GM18508 (cell line): ENCODE data around the gene CLDN6.

Experiments used
- ATAC-seq: cut with Tn5 transposase; IDR thresholded peaks from one replicate; pipeline ENCODE4 v1.9.1; 2021; ENCODE audit warnings: moderate number of reproducible peaks; ENCODE audit not compliant: insufficient read depth, unreplicated experiment

Gene CLDN6

GRCh38 chr16:3015865-3016521 lies 2.0 kb downstream of the CLDN6 start:
- ATAC-seq: no peak

DNA sequence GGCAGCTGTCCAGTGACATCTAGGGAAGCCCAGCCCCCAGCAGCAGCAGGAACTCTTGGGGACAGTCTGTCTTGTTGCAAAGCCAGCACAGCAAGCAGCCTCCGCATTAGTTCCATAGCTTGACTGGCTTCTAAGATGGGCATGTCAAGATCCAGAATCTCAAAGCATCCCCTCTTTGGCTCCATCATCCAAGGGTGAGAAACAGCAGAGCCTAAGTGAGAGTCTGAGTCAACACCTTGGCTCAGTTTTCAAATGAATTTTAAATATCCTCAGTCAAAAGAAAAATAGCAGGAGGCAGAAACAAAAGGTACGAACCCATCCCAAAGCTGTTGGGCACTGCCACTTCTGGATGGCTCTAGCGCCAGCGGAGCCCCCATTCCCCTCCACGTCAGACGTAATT lies 3.0 kb downstream of the CLDN6 start:
- ATAC-seq: no peak

DNA sequence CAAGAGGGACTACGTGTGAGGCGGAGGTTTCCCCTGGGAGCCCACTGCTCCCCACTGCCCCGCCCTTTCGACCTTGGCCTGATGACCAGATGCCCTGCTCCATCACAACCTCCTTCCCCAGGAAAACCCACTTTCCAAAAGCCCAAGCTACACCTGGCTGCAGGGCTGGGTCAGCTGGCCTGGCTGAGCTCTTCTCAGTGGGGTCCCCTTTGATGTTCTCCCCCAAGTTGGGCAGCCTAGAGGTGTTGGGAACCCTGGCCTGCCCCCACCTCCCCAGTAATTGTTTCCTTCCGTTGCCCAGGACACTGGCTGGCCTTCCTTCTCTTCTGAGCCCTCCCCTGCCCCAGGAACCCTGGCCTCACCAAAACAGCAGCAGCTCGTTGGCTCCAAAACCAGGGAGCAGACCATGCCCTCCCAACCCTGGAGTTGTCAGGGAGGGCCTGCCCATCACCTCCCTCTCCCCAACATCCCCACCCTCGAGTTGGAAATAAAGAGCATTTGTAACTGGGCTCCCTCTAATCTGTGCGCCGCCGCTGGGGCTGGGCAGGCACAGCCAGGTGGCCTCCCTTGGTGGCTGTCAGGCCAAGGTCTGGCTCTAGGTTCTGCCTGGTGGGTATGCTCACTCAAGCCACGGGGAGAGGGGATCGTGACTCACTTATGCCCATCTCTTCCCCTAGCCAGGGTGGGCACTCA lies 3.8 kb downstream of the CLDN6 start:
- ATAC-seq: no peak

GRCh38 chr16:3013491-3013951 lies 4.5 kb downstream of the CLDN6 start:
- no peak for ATAC-seq

DNA sequence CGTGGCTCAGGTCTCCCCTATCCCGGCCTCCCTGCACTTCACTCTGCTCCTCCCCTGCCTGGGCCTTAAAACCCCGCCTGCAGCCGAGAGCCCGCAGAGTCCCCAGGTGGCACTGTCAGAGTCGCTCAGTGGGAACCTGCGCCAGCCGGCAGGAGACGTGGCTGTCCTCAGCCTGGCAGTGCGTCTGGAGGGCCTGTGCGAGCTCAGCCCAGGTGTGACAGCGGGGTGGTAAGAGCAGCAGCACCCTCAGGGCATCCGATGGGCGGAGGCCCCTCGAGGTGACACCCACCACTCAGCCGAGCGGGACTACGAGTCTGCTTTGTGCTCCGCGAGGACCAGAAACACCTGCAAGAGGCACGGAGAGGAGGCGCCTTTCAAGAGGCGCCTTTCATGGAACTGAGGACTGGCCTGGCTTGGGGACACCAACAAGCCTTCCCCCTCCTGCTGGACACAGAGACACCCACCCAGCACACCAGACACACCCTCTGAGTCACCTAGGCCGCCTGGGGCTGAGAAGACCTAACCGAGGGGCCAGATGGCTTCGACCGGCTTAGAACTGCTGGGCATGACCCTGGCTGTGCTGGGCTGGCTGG lies 5.1 kb downstream of the CLDN6 start, which contains the start of gene CLDN9:
CLDN9 (plus strand) TSS at position 96 of the 593 bp plus-strand sequence; CDS start at position 536, 440 bp downstream.
- ATAC-seq: no peak

DNA sequence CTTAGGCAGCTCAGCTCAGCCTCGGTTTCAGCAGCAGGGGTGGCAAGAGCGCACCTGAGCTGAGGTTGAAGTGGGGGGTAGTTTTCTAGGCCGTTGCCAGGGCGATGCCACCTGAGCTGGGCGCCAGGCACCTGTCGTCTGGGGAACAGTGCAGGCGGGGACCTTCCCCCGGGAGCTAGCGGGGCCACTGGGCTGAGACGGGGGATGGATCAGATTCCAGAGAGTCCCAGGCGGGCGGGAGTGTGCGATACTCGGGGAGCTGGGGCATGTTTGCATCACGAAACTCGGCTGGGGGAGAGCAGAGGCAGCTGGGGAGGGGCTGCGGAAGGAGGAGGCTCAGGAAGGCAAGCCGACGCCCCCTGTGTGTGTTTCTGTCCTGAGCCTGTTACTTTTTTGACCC lies 5.7 kb downstream of the CLDN6 start:
- no peak for ATAC-seq

DNA sequence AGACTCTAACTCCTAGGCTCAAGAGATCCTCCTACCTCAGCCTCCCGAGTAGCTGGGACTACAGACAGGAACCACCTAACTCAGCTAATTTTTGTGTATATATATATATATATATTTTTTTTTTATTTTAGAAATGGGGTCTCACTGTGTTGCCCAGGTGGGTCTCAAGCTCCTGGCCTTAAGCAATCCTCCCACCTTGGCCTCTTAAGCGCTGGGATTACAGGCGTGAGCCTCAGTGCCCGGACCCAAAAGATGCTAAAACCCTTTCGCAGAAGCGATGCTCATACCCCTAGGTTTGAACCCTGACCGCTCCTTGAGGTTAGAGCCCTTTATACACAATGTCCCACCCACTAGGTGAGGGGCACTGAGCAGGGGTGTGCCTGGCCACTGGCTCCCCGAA lies 7.5 kb downstream of the CLDN6 start:
- no peak for ATAC-seq

DNA sequence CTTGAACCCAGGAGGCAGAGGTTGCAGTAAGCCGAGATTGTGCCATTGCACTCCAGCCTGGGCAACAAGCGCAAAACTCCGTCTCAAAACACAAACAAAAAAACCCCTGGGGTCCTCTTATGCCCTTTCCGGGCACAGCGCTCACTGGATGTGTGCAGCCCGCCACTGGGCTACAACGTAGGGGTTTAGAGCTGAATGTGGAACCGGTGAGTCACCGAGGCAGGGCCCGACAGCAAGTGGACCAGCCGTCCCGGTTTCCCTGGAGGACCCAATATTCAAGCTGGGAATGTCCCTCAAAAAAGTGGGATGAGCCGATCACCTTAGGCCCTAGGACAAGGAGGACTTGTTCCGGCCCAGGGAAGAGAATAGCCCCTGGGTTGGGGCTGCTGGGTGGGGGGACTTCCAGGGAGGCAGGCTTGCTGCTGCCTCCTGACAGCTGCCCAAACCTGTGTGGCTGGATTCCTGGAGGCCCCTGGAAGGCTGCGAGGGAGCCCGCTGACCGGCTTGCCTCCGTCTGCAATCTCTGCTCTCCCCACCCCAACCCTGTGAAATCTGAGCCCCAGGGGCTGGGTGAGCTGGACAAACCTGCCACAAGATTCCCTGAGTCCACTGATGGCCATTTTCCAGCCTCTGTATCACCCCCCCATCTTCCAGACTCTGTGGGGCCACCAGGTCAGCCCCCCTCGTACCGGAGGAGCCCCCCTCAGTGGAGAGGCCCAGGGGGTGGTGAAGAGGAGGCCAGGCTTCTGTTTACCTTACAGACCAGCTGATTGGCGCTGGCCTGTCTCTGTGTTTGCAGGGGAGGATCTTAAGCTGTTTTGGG lies 8.2 kb downstream of the CLDN6 start:
- ATAC-seq: no peak

DNA sequence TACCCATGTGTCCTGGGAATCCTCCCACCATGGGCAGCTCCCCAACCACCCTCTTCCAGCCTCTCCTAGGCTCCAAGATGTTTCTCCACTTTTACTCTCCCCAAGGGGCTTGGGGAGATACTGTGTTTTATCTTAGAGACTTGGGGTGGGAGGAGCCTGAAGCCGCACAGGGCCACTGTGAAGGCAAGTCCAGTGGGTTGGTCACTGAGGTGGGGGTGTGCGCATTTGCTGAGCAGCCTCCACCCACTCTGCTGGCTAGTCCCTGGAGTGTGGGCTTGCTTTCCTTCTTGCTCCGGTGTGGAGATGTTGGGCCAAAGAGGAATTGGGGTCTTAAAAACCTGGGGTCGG lies 9.3 kb downstream of the CLDN6 start:
- no peak for ATAC-seq

DNA sequence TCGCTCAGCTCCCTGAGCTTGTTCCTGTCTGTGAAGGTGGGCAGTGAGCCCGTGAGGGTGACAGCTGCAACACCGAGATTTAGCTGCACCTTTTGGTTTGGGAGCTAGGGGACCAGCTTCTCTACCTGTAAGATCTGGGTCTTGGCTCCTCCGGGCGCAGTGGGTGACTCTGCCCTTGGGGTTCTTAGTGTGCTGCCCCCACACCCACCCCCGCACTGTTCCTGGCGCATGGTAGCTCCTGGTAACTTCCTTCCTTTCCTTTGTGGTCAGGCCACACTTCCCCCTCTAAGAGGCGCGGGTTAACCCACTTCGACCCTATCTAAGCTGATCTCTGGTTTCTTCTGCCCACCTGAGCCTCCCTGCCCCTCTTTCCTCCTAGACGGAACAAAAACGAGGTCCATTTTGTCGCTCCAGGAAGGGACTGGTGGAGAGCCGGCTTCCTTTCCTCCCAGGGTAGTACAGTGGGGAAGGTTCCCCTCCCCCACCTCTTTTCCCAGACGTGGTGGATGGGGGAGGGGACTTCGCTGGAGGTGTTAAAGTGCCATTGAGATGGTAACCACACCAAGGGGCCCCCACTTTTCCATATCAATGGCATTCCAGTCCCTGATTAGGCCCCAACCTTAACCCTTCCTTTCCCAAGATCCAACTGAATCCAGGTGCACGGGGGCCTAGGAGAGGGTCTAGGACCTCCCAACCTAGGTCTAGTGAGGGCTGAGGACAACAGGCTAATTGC lies 9.9 kb downstream of the CLDN6 start:
- ATAC-seq: no peak

DNA sequence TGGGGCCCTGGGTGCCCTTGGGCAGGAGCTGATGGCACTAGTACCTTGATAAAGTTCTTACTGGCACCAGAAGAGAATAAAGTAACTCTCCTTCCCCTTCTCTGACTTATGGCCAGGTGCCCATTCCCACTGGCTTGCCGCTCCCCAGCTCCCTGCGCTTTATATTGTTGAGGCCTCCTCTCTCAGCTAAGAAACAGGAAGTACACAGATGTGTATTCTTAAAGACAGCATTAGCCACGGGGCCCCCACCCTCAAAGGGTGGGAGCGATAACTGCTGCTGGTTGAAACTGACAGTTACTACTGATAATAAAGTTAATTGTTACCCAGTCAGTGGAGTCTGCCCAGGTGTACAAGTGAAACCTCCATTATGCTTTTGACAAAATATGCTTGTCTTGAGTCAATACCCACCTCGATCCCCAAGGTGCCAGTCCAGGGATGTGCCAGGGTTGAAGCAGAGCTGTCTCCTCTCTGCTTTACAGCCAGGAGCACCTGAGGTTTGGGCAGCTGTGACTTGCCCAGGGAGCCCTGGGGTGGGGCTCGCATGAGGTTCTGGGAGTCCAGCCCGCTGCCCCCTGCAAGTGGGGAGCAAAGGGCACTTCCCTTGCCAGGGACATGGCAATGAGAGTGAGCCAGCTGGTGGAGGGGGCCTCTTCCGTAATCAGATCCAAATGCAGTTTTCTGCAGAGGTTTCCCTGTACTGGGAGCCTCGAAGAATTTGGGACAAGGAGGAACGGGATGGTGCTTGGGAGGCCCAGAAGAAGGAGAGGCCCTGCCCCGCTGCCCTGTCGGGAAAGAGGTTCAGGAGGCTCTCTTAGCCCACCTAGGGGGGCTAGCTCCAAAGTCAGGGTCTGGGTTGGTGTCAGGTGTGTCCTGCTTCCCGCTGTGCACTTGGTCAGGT lies 10.7 kb downstream of the CLDN6 start:
- no peak for ATAC-seq

DNA sequence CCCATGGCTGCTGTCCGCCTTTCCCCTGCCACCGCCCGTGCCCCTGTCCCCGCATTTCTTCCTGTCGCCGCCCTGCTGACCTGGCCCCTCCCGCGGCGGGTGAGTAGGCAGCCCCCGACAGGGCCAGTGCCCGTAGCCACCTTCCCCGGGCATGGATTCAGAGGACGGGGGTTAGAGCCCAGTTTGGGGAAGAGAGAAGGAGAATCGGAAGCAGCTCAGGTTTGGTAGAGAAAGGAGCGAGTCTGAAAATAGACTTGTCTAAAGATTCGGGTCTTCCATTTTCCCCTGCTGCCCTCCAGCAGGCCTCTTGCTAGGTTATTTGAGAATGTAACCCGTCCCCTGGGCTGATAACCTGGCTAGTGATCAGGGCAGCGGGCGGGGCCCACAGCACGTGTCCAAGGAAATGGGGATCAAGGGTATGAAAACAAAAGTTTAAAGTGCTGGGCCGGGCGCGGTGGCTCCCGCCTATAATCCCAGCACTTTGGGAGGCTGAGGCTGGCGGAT lies 13.2 kb downstream of the CLDN6 start:
- ATAC-seq: no peak

GRCh38 chr16:3004319-3004718 lies 13.7 kb downstream of the CLDN6 start:
- ATAC-seq: no peak

DNA sequence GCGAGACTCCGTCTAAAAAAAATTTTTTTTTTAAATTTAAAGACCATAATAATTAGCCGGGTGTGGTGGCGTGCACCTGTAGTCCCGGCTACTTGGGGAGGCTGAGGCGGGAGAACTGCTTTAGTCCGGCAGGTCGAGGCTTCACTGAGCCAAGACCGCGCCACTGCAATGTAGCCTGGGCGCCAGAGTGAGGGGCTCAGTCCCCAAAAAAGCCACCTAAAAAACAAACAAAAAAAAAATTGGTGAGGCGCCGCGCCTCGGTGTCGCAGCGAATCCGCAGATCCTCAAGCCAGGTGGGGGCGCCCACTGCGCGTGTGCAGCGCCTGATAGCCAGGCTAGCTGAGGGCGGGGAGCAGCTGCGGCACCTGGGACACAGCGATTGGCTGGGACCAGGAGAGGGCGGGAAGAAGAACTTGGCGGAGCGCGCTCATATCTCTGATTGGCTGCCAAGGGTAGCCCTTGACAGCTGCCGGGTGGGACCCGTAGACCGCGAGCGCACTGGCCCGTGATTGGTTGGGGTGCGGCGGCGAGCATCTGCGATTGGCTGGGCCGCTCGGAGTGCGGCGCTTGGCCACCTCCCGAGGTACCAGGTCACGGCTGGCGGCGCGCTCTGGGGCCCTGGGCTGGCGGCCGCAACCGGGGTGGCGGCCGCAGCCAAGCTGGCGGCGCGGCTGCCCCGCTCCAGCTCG lies 14.3 kb downstream of the CLDN6 start:
- peak; percentile 88 for ATAC-seq

DNA sequence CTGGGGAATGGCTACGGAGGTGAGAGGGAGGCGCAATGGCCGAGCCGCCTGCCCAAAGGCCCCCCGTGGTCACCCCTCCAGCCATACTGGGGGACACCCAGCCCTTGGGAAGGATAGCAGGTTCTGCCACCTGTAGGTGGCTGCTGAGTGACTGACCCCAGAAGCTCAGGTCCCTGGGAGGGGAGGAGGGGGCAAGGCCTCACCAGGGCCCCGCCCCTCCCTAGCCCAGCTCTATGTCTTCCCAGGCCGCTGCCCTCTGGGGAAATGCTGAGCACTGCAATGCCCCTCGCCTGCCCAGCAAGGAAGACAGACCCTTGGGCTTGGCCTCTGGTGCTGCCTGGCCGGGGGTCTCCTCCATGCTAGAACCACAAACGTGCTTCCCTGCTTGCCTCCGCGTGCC lies 16.7 kb downstream of the CLDN6 start:
- no peak for ATAC-seq

DNA sequence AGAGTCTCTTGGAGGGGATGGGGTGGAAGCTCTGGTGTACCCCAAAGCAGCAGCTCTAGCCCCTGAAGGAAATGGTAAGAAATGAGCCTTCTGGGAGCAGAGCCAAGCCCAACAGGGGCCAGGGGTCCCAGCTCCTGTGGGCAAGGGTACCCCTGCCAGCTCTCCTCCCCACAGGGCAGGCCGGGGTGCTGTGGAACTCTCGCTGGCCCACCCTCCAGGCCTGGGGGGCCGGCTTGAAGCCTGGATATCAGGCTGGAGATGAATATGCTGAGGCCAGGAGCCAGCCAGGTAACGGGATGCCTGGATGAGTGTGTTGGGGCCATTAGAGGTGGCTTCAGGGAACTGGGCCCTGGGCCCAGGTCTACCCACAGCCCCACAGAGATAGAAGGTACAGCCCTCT lies 17.4 kb downstream of the CLDN6 start:
- no peak for ATAC-seq

- no peak for ATAC-seq
These were observed 18.1 kb downstream of the CLDN6 start for GRCh38 chr16:2999929-3000328.

GRCh38 chr16:2996298-2996697 lies 21.7 kb downstream of the CLDN6 start:
- ATAC-seq: no peak
